HepG2 (cell line): ENCODE results near the gene RGS10. TPM values are rescaled to one million over a fixed set of nuclear protein-coding genes. Genes with fewer than 3 reads are reported as not detected.

Source experiments
- polyA plus RNA-seq, 8 experiments: library from polyadenylated mRNA; depleted of rRNA in 3 of 8; stranded (reverse) in 7 of 8; unstranded in 1 of 8; fragments of >200 nt; fragmentation: Illumina TruSeq in 4 of 8; extraction: Trizol in 4 of 8; gene quantifications; 2 replicates each; pipeline versions ENCODE4 v1.2.1 to v1.2.3, GENCODE V29; 2011 to 2016; ENCODE audit warnings: low read depth in 4 of 8, missing spikeins in 1 of 8, mixed read lengths in 1 of 8; ENCODE audit not compliant: insufficient read depth in 1 of 8
- total RNA-seq, 5 experiments: library from RNA; depleted of rRNA; stranded (reverse); fragments of >200 nt; fragmentation: Illumina TruSeq; extraction: Trizol; gene quantifications; 2 replicates each; pipeline ENCODE4 v1.2.3, GENCODE V29; 2016; ENCODE audit warnings: low read depth in 1 of 5

RGS10 gene
- total and polyA plus RNA-seq, 2 of the 13 experiments (the other 11 are each of a cell fraction or from before 2014, with no cell fraction given) = 1.7 to 5.1 TPM

Other genes starting within 250 kb of the RGS10 start
- gene TIAL1, start 54.2 kb upstream of the RGS10 start, total RNA-seq (2016; rRNA removed; fragmentation: Illumina TruSeq; extraction: Trizol) = 31.5 and 36.6 TPM in 2 replicates
- gene TIAL1, start 54.2 kb upstream of the RGS10 start, polyA plus RNA-seq (2011; rRNA removed) = 145 and 148 TPM in 2 replicates
- 6.7 and 7.9 TPM in 2 replicates for gene BAG3, start 108.7 kb upstream of the RGS10 start, total RNA-seq (2016; rRNA removed; fragmentation: Illumina TruSeq; extraction: Trizol)
- 2.9 and 3.0 TPM in 2 replicates for gene BAG3, start 108.7 kb upstream of the RGS10 start, polyA plus RNA-seq (2011; rRNA removed)
- 15.7 and 16.4 TPM in 2 replicates for gene INPP5F, start 183.3 kb upstream of the RGS10 start, total RNA-seq (2016; rRNA removed; fragmentation: Illumina TruSeq; extraction: Trizol)
- 8.3 and 12.5 TPM in 2 replicates for gene INPP5F, start 183.3 kb upstream of the RGS10 start, polyA plus RNA-seq (2011; rRNA removed)